NCI-H748 (cell line): ENCODE measurements around the gene MIA2.
"Not testable (repeated sequence)": the region's sequence is repeated elsewhere in the genome, so short reads cannot be mapped to it uniquely, and the experiment has no call there.

Experiments
- DNase-seq: peaks from one replicate; lab custom pipeline; 2025; ENCODE audit not compliant: unreplicated experiment; lab: John Stamatoyannopoulos, UW

The MIA2 gene, protein sequence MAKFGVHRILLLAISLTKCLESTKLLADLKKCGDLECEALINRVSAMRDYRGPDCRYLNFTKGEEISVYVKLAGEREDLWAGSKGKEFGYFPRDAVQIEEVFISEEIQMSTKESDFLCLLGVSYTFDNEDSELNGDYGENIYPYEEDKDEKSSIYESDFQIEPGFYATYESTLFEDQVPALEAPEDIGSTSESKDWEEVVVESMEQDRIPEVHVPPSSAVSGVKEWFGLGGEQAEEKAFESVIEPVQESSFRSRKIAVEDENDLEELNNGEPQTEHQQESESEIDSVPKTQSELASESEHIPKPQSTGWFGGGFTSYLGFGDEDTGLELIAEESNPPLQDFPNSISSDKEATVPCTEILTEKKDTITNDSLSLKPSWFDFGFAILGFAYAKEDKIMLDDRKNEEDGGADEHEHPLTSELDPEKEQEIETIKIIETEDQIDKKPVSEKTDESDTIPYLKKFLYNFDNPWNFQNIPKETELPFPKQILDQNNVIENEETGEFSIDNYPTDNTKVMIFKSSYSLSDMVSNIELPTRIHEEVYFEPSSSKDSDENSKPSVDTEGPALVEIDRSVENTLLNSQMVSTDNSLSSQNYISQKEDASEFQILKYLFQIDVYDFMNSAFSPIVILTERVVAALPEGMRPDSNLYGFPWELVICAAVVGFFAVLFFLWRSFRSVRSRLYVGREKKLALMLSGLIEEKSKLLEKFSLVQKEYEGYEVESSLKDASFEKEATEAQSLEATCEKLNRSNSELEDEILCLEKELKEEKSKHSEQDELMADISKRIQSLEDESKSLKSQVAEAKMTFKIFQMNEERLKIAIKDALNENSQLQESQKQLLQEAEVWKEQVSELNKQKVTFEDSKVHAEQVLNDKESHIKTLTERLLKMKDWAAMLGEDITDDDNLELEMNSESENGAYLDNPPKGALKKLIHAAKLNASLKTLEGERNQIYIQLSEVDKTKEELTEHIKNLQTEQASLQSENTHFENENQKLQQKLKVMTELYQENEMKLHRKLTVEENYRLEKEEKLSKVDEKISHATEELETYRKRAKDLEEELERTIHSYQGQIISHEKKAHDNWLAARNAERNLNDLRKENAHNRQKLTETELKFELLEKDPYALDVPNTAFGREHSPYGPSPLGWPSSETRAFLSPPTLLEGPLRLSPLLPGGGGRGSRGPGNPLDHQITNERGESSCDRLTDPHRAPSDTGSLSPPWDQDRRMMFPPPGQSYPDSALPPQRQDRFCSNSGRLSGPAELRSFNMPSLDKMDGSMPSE (N-terminal part only)

DNA sequence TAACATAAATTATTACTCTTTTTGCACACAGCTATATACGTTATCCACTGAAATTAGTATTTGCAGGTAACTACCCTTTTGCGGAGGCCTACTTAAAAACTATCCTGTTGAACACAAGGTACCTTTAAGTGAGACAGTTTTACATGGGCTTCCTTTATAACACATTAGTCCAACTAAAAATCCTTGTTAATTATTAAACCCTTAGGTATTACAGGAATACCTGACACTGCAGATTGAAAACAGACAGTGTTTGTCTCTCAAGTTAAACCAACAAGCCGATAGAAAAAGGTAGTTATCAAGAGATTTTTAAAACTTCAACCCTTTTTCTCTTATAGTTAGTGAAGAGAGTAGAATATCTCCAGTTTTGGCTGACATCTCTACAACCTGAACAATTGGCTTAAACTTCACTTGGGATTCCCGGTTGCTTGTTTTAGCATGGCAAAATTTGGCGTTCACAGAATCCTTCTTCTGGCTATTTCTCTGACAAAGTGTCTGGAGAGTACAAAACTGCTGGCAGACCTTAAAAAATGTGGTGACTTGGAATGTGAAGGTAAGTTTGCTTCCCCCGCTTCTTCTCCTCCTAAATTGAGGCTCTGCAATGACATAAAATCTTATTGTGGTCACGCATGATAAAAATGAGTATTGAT lies at the start of gene MIA2:
MIA2 (plus strand) TSS at position 236 of the 647 bp plus-strand sequence; CDS start at position 436, 200 bp downstream.
- DNase-seq, result no peak

DNA sequence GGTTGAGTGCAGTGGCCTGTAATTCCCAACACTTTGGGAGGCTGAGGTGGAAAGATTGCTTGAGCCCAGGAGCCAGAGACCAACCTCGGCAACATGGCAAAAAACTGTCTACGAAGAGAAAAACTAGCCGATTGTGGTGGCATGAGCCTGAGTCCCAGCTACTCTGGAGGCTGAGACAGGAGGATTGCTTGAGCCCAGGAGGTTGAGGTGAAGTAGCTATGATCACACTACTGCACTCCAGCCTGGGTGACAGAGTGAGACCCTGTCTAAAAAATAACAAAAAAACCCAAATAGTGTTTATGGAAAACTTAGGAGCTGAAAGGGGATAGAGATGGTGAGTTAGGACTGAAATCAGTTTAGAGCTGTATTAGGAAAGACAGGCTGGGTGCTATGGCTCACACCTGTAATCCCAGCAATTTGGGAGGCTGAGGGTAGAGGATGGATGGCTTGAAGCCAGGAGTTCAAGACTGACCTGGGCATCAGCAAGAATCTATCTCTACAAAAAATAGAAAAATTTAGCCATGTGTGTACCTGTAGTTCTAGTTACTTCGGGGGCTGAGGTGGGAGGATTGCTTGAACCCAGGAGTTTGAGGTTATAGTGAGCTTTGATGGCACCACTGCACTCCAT lies 49.0 kb upstream of the MIA2 start:
- DNase-seq, result no peak

DNA sequence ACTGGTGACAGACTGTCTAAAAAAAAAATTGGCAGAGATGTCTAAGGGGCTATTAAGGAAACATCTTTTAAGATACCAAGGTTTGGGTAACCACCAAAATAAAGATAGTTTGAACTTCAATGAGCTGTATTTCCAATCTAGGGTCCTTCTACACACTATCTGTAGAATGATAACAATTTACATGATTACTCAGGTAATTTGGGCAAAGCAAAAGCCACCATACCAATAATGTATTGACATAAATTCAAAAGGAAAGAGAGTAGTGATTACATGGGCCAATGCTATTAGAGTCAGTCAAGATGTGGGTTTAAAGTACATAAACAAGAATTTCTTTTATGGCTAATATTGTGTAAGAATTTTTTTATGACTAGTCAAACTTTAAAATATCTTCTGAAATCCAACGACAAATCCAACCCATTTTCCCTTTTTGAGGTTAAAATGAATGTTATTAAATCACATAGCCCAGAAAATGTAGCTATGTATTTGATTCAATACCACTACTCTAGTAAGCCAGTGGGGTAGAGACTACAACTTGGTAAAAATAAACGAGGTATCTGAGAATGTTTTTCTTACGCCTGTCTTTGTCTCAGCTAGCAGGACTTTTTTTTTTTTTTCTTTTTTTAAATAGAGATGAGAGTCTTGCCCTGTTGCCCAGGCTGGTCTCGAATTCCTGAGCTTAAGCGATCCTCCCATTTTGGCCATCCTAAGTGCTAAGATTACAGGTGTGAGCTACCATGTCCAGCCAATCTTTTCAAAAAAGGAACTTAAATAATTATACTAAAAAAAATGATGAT lies 48.3 kb upstream of the MIA2 start:
- DNase-seq, result no peak

DNA sequence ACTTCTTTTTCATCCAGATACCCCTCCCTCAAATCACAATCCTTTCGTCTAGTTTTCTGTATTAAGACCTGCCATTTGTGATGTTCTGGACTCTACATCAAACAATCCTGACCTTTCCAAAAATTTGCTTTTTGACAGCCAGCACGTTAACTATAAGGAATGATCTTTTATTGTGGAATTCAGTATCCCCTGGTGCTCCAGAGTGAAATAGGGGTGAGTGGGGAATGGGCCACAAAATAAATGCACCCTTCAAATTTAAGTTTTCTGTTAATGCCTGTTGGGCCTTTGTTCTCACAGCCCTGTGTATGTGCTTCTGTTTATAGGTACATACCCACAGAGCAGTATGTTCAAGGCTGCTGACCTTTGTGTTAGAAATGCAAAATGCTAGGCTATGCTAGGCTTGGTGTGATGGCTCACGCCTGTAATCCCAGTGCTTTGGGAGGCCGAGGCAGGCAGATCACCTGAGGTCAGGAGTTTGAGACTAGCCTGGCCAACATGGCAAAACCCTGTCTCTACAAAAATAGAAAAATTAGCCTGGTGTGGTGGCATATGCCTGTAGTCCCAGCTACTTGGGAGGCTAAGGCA lies 46.7 kb upstream of the MIA2 start:
- no peak for DNase-seq

DNA sequence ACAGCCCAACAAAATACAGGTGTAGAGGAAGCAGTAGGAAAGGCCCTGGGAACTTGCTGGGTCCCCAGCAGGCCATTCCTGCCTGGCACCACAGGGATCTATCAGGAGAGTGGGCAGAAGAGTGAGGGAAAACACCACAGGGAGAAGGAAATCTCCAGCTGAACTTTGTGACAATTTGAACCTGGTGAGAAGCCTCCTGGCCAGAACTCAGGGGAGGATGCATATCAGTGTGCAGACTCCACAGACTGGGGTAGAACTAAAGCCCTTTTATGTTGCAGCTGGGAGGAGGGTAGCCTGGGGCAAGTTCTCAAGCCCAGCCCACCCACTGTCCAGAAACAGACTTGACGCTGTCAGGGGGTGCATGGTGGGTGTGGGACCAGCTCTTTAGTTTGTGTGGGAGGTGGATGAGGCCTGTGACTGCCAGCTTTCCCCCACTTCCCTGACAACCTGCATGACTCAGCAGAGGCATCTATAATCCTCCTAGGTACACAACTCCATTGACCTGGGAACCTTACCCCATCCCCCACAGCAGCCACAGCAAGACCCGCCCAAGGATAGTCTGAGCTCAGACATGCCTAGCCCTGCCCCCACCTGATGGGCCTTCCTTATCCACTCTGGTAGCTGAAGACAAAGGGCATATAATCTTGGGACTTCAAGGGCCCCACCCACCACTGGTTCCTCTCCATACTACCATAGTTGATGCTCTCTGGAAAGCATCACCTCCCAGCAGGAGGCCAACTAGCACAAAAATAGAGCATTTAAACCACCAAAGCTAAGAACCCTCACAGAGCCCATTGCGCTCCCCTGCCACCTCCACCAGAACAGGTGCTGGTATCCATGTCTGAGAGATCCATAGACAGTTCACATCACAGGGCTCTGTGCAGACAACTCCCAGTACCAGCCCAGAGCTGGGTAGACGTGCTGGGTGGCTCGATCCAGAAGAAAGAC lies 29.8 kb upstream of the MIA2 start:
- no peak for DNase-seq

DNA sequence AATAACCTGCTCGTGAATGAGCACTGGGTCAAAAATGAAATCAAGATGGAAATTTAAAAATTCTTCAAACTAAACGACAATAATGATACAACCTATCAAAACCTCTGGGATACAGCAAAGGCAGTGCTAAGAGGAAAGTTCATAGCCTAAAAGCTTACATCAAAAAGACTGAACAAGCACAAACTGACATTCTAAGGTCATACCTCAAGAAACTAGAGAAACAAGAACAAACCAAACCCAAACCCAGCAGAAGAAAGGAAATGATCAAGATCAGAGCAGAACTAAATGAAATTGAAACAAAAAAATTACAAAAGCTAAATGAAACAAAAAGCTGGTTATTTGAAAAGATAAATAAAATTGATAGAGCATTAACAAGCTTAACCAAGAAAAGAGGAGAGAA lies 26.3 kb upstream of the MIA2 start:
- DNase-seq, result not testable (repeated sequence)

DNA sequence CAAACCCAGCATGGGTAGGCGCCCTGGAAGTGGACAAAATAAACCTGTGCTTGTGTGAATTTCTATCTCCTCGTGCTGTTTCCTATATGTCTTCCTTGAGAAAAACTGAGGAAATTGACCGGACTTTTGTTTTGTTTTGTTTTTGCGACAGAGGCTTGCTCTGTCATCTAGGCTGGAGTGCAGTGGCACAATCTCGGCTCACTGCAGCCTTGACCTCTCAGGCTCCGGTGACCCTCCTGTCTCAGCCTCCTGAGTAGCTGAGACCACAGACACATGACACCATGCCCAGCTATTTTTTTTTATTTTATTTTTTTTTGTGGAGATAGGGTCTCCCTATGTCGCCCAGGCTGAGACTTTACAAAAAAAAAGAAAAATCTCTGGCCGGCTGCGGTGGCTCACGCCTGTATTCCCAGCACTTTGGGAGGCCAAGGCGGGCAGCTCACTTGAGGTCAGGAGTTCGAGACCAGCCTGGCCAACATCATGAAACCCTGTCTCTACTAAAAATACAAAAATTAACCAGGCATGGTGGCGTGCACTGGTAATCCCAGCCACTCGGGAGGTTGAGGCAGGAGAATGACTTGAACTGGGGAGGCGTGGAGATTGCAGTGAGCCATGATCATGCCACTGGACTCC lies 22.5 kb upstream of the MIA2 start:
- DNase-seq, result no peak

DNA sequence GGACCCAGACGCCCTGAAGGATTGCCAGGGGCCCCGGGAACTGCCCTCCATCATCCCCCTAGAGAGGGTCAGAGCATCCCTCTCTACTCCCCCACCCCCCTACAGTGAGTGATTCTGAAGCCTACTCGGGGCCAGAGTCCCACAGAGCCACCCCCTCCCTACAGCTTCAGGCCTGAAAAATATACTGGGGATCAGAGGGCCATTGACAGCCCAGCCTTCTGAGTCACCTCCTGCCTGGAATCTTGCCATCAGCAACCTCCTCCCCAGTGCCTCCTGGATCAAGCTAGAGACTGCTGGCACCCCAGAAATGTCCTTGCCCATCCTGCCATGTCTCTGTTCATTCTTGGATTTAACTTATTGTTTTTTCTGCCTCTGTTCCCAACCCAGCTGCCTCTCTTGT lies 21.7 kb upstream of the MIA2 start:
- no peak for DNase-seq

DNA sequence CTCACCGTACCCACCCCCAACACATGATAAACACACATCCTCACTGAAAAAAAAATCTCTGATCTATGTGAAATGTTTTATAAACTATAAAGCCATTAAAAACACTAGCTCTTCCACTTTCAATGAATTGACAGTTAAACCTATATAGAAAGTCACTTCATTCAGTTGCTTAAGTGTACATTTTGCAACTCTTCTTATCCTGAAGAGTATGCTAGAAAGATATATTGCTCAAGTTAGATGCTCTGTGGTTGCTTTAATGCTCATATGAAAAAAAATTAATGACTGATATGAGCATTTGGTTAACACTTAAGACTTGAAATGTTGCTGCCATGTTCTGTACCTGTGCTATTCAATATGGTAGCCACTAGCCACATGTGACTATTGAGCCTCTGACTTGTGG lies 21.0 kb upstream of the MIA2 start:
- no peak for DNase-seq

DNA sequence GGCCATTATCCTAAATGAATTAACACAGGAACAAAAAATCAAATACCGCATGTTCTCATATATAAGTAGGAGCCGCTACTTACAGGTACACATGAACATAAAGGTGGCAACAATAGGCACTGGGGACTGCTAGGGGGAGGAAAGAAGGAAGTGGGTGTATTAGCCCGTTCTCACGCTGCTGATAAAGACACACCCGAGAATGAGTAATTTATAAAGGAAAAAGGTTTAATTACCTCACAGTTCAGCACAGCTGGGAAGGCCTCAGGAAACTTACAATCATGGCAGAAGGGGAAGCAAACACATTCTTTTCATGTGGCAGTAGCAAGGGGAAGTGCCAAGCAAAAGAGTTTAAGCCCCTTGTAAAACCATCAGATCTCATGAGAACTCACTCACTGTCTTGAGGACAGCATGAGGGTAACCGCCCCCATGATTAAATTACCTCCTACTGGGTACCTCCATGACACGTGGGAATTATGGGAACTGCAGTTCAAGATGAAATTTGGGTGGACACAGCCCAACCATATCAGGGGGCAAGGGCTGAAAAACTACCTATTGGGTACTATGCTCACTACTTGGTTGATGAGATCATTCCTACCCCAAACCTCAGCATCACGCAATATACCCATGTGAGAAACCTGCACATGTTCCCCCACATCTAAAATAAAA lies 16.4 kb upstream of the MIA2 start:
- peak; percentile 51 for DNase-seq

DNA sequence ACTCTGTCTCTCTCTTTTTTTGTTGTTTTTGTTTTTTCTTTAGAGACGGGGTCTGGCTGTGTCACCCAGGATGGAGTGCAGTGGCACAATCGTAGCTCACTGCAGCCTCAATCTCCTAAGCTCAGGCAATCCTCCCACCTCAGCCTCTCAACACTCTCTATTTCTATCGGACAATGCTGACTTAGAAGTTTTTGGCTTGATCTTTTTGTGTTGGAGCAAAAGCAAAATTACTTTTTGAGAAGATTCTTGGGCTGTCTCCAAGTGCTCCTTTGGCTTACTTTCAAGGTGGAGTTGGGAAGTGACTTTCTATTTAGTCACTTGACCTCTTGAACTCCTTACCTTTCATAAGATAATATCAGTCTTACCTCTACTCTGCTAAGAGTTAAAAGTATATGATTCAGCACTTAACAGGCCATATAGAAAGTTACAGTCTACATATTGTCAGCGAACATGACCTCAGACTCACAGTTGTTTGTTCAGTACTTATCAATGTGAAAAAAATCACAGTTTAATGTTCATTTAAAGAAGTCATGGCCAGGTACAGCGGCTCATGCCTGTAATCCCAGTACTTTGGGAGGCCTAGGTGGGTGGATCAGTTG lies 15.4 kb upstream of the MIA2 start:
- DNase-seq, result no peak

DNA sequence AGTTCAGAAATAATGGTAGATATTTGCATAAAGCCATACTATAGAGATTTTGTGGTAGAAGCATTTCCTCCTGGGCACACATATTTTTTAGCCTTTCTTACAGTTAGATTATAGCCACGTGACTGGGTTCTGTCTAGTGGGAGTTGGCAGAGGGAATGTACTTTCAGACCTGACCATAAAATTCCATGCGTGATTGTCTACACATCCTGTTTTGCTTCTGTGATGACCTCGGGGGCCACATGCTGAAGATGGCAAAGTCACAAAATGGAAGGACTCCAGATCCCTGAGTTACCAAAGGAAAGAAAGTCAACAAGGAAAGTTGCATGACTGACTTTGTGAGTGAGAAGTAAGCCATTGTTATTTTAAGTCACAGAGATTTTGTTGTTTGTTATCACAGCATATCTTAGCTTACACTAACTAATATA lies 14.6 kb upstream of the MIA2 start:
- DNase-seq, result no peak

DNA sequence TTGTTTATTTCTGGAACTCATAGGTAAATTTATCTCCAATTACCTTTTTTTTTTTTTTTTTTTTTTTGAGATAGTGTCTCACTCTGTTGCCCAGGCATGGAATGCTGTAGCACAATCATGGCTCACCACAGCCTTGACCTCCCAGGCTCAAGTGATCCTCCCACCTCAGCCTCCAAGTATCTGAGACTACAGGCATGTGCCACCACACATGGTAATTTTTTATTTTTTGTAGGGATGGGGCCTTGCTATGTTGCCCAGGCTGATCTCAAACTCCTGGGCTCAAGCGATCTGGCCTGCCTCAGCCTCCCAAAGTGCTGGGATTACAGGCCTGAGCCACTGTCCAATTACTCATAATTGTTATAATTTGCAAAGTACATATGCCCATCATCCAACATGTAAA lies 13.2 kb upstream of the MIA2 start:
- not testable (repeated sequence) for DNase-seq

DNA sequence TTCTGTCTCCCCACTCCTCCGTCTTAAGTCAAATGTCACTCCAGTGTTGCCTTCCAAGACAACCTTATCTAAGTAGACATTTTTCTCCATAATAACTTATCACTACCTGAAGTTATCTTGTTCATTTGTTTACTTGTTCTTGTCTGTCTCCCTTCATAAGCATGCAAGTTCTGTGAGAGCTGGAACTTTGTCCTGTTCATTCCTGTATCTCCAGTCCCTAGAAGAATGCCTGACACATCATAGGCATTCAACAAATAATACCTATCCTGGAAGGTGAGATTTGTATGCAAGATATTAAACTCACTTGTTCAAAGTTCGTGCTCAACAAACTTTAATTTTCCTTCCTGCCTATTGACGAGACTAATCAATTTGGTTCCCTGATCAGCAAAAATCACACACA lies 5.7 kb upstream of the MIA2 start:
- DNase-seq, result no peak

DNA sequence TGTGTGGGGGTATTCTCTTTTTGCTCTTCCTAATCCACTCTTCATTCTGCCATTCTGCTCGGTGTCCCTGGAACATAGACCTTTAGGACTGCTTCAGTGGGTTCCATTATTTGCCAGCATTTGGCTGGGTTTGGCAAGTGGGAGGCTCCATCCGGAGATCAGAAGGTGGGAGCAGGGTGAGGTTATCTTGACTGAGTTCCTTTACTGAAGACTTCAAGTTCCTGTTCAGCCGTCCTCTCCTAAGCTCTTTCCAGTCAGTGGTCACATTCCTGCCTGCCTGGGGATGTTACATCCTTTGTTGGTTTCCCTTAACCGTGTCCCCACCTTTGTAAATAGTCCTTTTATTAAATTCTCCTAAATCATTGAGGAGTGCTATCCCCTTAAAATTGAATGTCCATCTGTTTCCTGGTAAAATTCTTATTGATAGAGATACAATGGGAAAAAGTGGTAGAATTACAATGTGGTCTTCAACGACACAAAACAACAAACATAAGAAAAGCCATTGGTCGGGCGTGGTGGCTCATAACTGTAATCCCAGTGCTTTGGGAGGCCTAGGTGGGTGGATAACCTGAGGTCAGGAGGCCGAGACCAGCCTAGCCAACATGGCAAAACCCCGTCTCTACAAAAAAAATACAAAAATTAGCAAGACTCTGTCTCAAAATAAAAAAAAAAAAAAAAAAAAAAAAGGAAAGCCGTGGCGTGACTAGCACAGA lies 5.0 kb upstream of the MIA2 start:
- DNase-seq, result no peak

DNA sequence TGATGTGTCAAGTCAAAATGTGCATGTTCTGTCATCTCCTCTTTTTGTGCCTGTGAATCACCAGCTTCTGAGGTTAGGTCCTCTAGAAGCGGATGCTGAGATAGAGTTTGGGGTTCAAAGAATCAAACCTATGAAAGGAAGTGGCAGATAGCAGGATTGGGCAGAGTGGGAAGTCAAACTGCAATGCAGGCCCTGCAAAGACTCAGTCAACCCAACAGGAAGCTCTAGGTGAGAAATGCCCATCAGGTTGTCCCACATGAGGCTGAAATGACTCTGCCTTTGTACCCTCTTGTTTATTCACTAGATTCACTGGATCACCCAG lies 4.5 kb upstream of the MIA2 start:
- DNase-seq, result no peak
